Neural progenitor cell (in vitro differentiated cells): Measurements from ENCODE around the gene PCBP1. TPM values are rescaled to one million over a fixed set of nuclear protein-coding genes. Genes with fewer than 3 reads are reported as not detected.

ENCODE experiments used
- DNase-seq: peaks from one replicate; pipeline ENCODE4 v3.0.0-alpha.2; 2016; ENCODE audit warnings: low spot score
- H2AFZ ChIP-seq: fragments of 200-600 bp; sonication (generic); replicated peaks from 2 replicates; pipeline ENCODE4 v1.6.1; 2016; ENCODE audit warnings: antibody characterized with exemption
- H3F3A ChIP-seq: fragments of 200-600 bp; sonication (generic); 2 replicates; pipeline ENCODE4 v1.6.1; 2016; ENCODE audit warnings: antibody characterized with exemption, low read depth
- H3K27ac ChIP-seq: fragments of 200-600 bp; sonication (generic); 2 replicates; pipeline ENCODE4 v1.5.1; 2016; ENCODE audit warnings: mild to moderate bottlenecking
- H3K27me3 ChIP-seq: fragments of 200-600 bp; sonication (generic); 2 replicates; pipeline ENCODE4 v1.6.1; 2016; ENCODE audit warnings: mild to moderate bottlenecking, moderate library complexity
- H3K36me3 ChIP-seq: fragments of 200-600 bp; sonication (generic); 2 replicates; pipeline ENCODE4 v1.5.1; 2016
- H3K4me1 ChIP-seq: fragments of 200-600 bp; sonication (generic); 2 replicates; pipeline ENCODE4 v1.6.1; 2016; ENCODE audit warnings: mixed run types
- H3K4me2 ChIP-seq: fragments of 200-600 bp; sonication (generic); 2 replicates; pipeline ENCODE4 v1.6.1; 2016
- H3K4me3 ChIP-seq: fragments of 200-600 bp; sonication (generic); 2 replicates; pipeline ENCODE4 v1.5.1; 2016
- H3K79me2 ChIP-seq: fragments of 200-600 bp; sonication (generic); 2 replicates; pipeline ENCODE4 v1.6.1; 2016; ENCODE audit warnings: low read depth
- H3K9ac ChIP-seq: fragments of 200-600 bp; sonication (generic); 2 replicates; pipeline ENCODE4 v1.6.1; 2016
- H3K9me3 ChIP-seq: fragments of 200-600 bp; sonication (generic); 2 replicates; pipeline ENCODE4 v1.5.1; 2016; ENCODE audit warnings: low read depth
- H4K20me1 ChIP-seq: fragments of 200-600 bp; sonication (generic); 2 replicates; pipeline ENCODE4 v1.6.1; 2016; ENCODE audit warnings: low read depth
- H3K27ac Mint-ChIP-seq: 3 replicates; pipeline ENCODE4 v1.8.0; 2021; ENCODE audit warnings: mixed read lengths
- H3K27me3 Mint-ChIP-seq: 2 replicates; pipeline ENCODE4 v1.8.0; 2022; ENCODE audit warnings: low read depth, mild to moderate bottlenecking, inconsistent platforms, moderate library complexity, mixed read lengths; ENCODE audit not compliant: insufficient read depth
- H3K36me3 Mint-ChIP-seq: 3 replicates; pipeline ENCODE4 v1.8.0; 2021; ENCODE audit warnings: mixed read lengths
- H3K4me1 Mint-ChIP-seq: 3 replicates; pipeline ENCODE4 v1.8.0; 2021; ENCODE audit warnings: mixed read lengths
- H3K4me3 Mint-ChIP-seq: 3 replicates; pipeline ENCODE4 v1.8.0; 2021; ENCODE audit warnings: mild to moderate bottlenecking, moderate library complexity, mixed read lengths
- H3K9me3 Mint-ChIP-seq: 3 replicates; pipeline ENCODE4 v1.8.0; 2020; ENCODE audit warnings: mixed read lengths
- EZH2 ChIP-seq: fragments of 200-600 bp; sonication (generic); IDR thresholded peaks from 2 replicates; pipeline ENCODE4 v1.6.1; 2017; ENCODE audit warnings: antibody characterized with exemption, mild to moderate bottlenecking, moderate library complexity
- EZH2phosphoT487 ChIP-seq: fragments of 200-600 bp; sonication (generic); IDR thresholded peaks from 2 replicates; pipeline ENCODE4 v1.6.1; 2017; ENCODE audit warnings: antibody characterized with exemption
- total RNA-seq: library from RNA; depleted of rRNA; stranded (reverse); fragments of >200 nt; gene quantifications from 2 replicates; pipeline ENCODE4 v1.2.3, GENCODE V29; 2015; ENCODE audit warnings: low replicate concordance
- TF ChIP-seq, protein P1 (sequence below): fragments of 200-600 bp; sonication (generic); IDR thresholded peaks from 2 replicates; pipeline ENCODE4 v1.5.1; 2017; ENCODE audit warnings: antibody characterized with exemption, mild to moderate bottlenecking

The PCBP1 gene
- total RNA-seq, 1 donor from 2014 or later = 62.0 TPM

DNA sequence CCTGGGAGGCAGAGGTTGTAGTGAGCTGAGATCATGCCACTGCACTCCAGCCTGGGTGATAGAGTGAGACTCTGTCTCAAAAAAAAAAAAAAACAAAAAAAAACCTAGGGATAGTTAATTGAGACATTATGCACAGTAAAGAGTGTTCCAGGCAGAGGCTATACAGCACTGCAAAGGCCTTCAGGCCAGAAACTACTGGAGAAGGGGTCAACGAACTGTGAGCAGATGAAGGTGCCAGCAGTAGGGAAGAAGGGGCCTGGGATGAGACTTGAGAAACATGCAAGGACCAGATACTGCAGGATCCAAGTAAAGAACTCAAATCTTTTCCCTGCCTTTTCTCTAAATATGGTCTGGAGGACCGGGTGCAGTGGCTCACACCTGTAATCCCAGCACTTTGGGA is 26.0 kb upstream of the PCBP1 start:
- H2AFZ ChIP-seq = no peak overlapping the region
- no peak overlapping the region for H3K27ac ChIP-seq
- H3K9me3 ChIP-seq = no peaks in the 10 kb centered on the region
- Mint-ChIP-seq H3K9me3 (peaks cover 7% of the 10 kb centered on the region), H3K4me1 (no peaks in the 10 kb centered on the region), H3K36me3 (peaks cover 43% of the 10 kb centered on the region), H3K27me3 (no peaks in the 10 kb centered on the region), H3K27ac (no peak overlapping the region), H3K4me3 (no peak overlapping the region)
- no peak for TF ChIP-seq EZH2phosphoT487
- TF ChIP-seq, protein P1, sequence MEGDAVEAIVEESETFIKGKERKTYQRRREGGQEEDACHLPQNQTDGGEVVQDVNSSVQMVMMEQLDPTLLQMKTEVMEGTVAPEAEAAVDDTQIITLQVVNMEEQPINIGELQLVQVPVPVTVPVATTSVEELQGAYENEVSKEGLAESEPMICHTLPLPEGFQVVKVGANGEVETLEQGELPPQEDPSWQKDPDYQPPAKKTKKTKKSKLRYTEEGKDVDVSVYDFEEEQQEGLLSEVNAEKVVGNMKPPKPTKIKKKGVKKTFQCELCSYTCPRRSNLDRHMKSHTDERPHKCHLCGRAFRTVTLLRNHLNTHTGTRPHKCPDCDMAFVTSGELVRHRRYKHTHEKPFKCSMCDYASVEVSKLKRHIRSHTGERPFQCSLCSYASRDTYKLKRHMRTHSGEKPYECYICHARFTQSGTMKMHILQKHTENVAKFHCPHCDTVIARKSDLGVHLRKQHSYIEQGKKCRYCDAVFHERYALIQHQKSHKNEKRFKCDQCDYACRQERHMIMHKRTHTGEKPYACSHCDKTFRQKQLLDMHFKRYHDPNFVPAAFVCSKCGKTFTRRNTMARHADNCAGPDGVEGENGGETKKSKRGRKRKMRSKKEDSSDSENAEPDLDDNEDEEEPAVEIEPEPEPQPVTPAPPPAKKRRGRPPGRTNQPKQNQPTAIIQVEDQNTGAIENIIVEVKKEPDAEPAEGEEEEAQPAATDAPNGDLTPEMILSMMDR = no peak
- TF ChIP-seq EZH2 = no peak
- no peak overlapping the region for H3K4me3 ChIP-seq
- no peak overlapping the region for H3K9ac ChIP-seq
- H3K79me2 ChIP-seq = peaks cover 3% of the 10 kb centered on the region
- DNase-seq = no peak
- H3K27me3 ChIP-seq = no peaks in the 10 kb centered on the region
- H3F3A ChIP-seq = no peaks in the 10 kb centered on the region
- H3K4me1 ChIP-seq = no peaks in the 10 kb centered on the region
- H3K4me2 ChIP-seq = no peak overlapping the region
- peaks cover 14% of the 10 kb centered on the region for H3K36me3 ChIP-seq
- no peaks in the 10 kb centered on the region for H4K20me1 ChIP-seq

DNA sequence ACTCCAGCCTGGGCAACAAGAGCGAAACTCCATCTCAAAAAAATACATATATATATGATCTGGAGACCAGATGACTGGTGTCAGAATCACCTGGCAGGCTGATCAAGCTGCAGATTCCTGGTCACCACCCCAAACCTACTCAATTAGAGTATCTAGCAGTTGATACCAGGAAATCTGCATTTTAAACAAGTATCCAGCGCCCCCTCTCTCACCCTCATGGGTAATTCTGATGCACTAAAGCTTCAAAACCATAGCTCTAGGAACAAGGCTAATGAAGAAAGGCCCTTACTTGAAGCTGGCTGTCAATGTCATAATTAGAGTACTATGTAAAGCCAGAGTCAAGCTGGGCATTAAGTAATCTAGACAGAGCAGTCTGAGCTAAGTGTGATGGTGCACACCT is 25.0 kb upstream of the PCBP1 start:
- Histone ChIP-seq H3K4me2 (no peak overlapping the region), H4K20me1 (no peaks in the 10 kb centered on the region), H3K36me3 (peaks cover 14% of the 10 kb centered on the region), H3K9me3 (no peaks in the 10 kb centered on the region), H3K27me3 (no peaks in the 10 kb centered on the region), H2AFZ (no peak overlapping the region), H3K27ac (no peak overlapping the region), H3K9ac (no peak overlapping the region), H3K4me1 (no peaks in the 10 kb centered on the region), H3K4me3 (no peak overlapping the region), H3K79me2 (peaks cover 3% of the 10 kb centered on the region), H3F3A (no peaks in the 10 kb centered on the region)
- Mint-ChIP-seq H3K4me3 (no peak overlapping the region), H3K4me1 (no peaks in the 10 kb centered on the region), H3K27ac (no peak overlapping the region), H3K36me3 (peaks cover 44% of the 10 kb centered on the region), H3K9me3 (peaks cover 7% of the 10 kb centered on the region), H3K27me3 (no peaks in the 10 kb centered on the region)
- no peak for DNase-seq
- TF ChIP-seq EZH2phosphoT487 = no peak
- TF ChIP-seq, protein P1 = no peak
- TF ChIP-seq EZH2 = no peak

DNA sequence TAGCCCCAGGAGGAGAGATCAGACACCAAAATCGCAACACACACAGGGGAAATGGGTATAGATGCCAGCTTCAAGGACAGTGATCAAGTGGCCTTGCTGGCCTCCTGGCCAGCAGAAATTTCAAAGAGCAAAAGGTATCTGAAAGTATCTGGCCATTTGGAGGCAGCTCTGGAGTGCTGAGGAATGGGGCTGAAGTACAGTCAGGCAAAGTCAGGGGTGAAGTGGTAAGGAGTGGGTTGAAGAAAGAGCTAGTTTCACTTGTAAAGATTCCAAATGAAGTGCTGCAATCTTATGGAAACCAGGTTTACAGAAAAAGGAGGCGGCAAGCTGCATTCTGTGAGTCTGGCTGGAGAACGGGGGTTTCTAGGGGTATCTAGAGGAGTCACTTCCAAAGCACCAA is 19.2 kb upstream of the PCBP1 start:
- Histone ChIP-seq H3K36me3 (no peaks in the 10 kb centered on the region), H3K79me2 (no peaks in the 10 kb centered on the region), H3K9ac (no peak overlapping the region), H4K20me1 (no peaks in the 10 kb centered on the region), H3K4me1 (no peaks in the 10 kb centered on the region), H3K9me3 (no peaks in the 10 kb centered on the region), H3K4me3 (no peak overlapping the region), H3F3A (peaks cover 13% of the 10 kb centered on the region), H2AFZ (no peak overlapping the region), H3K4me2 (no peak overlapping the region), H3K27me3 (no peaks in the 10 kb centered on the region), H3K27ac (peak overlapping the region; percentile 46)
- Mint-ChIP-seq H3K27me3 (no peaks in the 10 kb centered on the region), H3K4me3 (no peak overlapping the region), H3K36me3 (peaks cover 29% of the 10 kb centered on the region), H3K9me3 (no peaks in the 10 kb centered on the region), H3K27ac (no peak overlapping the region), H3K4me1 (peaks cover 10% of the 10 kb centered on the region)
- TF ChIP-seq EZH2 (no peak), EZH2phosphoT487 (no peak)
- no peak for DNase-seq

DNA sequence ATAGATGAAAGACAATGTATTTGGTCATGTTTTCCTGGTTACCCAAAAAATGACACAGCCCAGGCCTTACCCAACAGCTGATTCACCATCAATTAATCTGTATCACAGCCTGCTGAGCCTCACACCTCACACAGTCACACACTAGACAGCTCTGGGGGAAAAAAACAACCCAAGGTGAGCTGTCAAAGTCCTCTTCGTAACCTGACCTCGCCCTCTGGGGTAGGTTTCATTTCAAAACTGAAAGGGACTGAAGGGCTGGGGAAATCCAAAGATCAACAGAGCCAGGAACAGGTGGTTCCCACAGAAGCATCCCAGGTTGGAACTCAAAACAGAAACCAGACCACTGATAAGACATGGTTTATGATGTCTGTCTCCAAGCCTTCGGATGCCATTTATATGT is 18.2 kb upstream of the PCBP1 start:
- no peak overlapping the region for H3K4me2 ChIP-seq
- no peaks in the 10 kb centered on the region for H3K79me2 ChIP-seq
- H3K36me3 Mint-ChIP-seq = peaks cover 24% of the 10 kb centered on the region
- no peaks in the 10 kb centered on the region for H3K9me3 ChIP-seq
- DNase-seq = no peak
- H3K4me3 Mint-ChIP-seq = no peak overlapping the region
- peaks cover 15% of the 10 kb centered on the region for H3K4me1 Mint-ChIP-seq
- H3K4me1 ChIP-seq = no peaks in the 10 kb centered on the region
- H2AFZ ChIP-seq = no peak overlapping the region
- no peak overlapping the region for H3K27ac Mint-ChIP-seq
- H3K27me3 ChIP-seq = no peaks in the 10 kb centered on the region
- no peaks in the 10 kb centered on the region for H3K9me3 Mint-ChIP-seq
- H3K27me3 Mint-ChIP-seq = no peaks in the 10 kb centered on the region
- TF ChIP-seq EZH2 (no peak), EZH2phosphoT487 (no peak)
- TF ChIP-seq, protein P1 = no peak
- H4K20me1 ChIP-seq = no peaks in the 10 kb centered on the region
- no peak overlapping the region for H3K9ac ChIP-seq
- H3F3A ChIP-seq = peaks cover 19% of the 10 kb centered on the region
- H3K27ac ChIP-seq = no peak overlapping the region
- no peaks in the 10 kb centered on the region for H3K36me3 ChIP-seq
- no peak overlapping the region for H3K4me3 ChIP-seq
